ENCODE measurements around the gene ATG5.

GRCh38 chr6:106183430-106183829 is 142.1 kb downstream of the ATG5 start:
- TF ChIP-seq CTCF (IDR thresholded peaks at IDR 0.05) = no peak
- no peak for TF ChIP-seq POLR2A (IDR thresholded peaks at IDR 0.05)

All from esophagus squamous epithelium (tissue), 4 donors.